HCT116 (cell line): ENCODE results near the gene HSCB. TPM values are rescaled to one million over a fixed set of nuclear protein-coding genes. Genes with fewer than 3 reads are reported as not detected.

Experiments used
- ATAC-seq: fragments of 200-7000 bp; cut with Tn5 transposase; 2 replicates; pipeline ENCODE4 v1.9.1; 2020; ENCODE audit warnings: mild to moderate bottlenecking, moderate library complexity
- BruUV-seq: library from RNA; stranded (reverse); fragments of 400-500 nt; replicated peaks from 2 replicates; lab custom pipeline; 2021; lab: Mats Ljungman, UMichigan
- CTCF ChIA-PET: fragments of 300-600 bp; sonication (Branson Sonifier 250); formaldehyde crosslinking; loops from one replicate; lab custom pipeline; 2021; ENCODE audit warnings: antibody characterized with exemption; lab: Charles Lee
- POLR2A ChIA-PET: fragments of 300-600, 350-600 bp; sonication (Branson Sonifier 250); formaldehyde crosslinking; loops from one replicate; lab custom pipeline; 2021; ENCODE audit warnings: antibody characterized with exemption; lab: Charles Lee
- RAD21 ChIA-PET, 2 experiments: fragments of 300-600 bp; sonication (Branson Sonifier 250); formaldehyde crosslinking; loops; one replicate each; lab custom pipeline; 2023; ENCODE audit warnings: low total read pairs in 2 of 2; ENCODE audit not compliant: uncharacterized antibody in 2 of 2, unreplicated experiment in 2 of 2, low non-redundant PET in 1 of 2; lab: Charles Lee
- DNase-seq: peaks from one replicate; pipeline ENCODE4 v3.0.0-alpha.2; 2010; ENCODE audit warnings: low read depth, low spot score
- H2AFZ ChIP-seq: fragments of 200-600 bp; shearing (Covaris generic), sonication (generic); 2 replicates; pipeline ENCODE4 v1.6.1; 2017; ENCODE audit warnings: low read depth, mixed run types, mixed read lengths, antibody characterized with exemption, low read length; ENCODE audit not compliant: poor library complexity, severe bottlenecking
- H3K27ac ChIP-seq: 2 replicates; pipeline ENCODE4 v1.5.1; 2012; ENCODE audit warnings: low read depth, low read length
- H3K27me3 ChIP-seq: fragments of 200-600 bp; sonication (generic); 2 replicates; pipeline ENCODE4 v1.6.1; 2016; ENCODE audit warnings: mixed run types, low read length, mixed read lengths; ENCODE audit not compliant: insufficient read depth
- H3K36me3 ChIP-seq, 2 experiments: fragments of 200-500 bp in 1 of 2; fragments of 200-600 bp in 1 of 2; sonication (Bioruptor generic) in 1 of 2; sonication (generic) in 1 of 2; 2 replicates each; pipeline versions ENCODE4 v1.5.1 to v1.6.1; 2014 to 2016; ENCODE audit warnings: low read length in 2 of 2, inconsistent platforms in 1 of 2, mixed read lengths in 1 of 2, mixed run types in 1 of 2; ENCODE audit not compliant: insufficient read depth in 2 of 2, control insufficient read depth in 1 of 2
- H3K4me1 ChIP-seq, 2 experiments: fragments of 200-600 bp in 1 of 2; sonication (generic) in 1 of 2; 2 replicates each; pipeline versions ENCODE4 v1.5.1 to v1.6.1; 2012 to 2017; ENCODE audit warnings: low read length in 2 of 2, inconsistent platforms in 1 of 2, mild to moderate bottlenecking in 1 of 2, mixed read lengths in 1 of 2, mixed run types in 1 of 2, moderate library complexity in 1 of 2; ENCODE audit not compliant: insufficient read depth in 2 of 2, control insufficient read depth in 1 of 2
- H3K4me2 ChIP-seq: fragments of 200-600 bp; sonication (generic); 2 replicates; pipeline ENCODE4 v1.6.1; 2017; ENCODE audit warnings: mixed run types, low read length, mixed read lengths
- H3K4me3 ChIP-seq, 2 experiments: fragments of 200-600 bp in 1 of 2; sonication (generic) in 1 of 2; replicated peaks in 1 of 2; 2 replicates each; pipeline ENCODE4 v1.5.1; 2011 to 2016; ENCODE audit warnings: low read length in 2 of 2, control low read depth in 1 of 2, low read depth in 1 of 2, mild to moderate bottlenecking in 1 of 2, mixed read lengths in 1 of 2, mixed run types in 1 of 2
- H3K79me2 ChIP-seq: fragments of 200-600 bp; sonication (generic); 2 replicates; pipeline ENCODE4 v1.6.1; 2017; ENCODE audit warnings: mild to moderate bottlenecking, mixed run types, low read length, moderate library complexity, mixed read lengths; ENCODE audit not compliant: insufficient read depth
- H3K9ac ChIP-seq: fragments of 200-600 bp; sonication (generic); 2 replicates; pipeline ENCODE4 v1.6.1; 2016; ENCODE audit warnings: low read length, mixed read lengths
- H3K9me2 ChIP-seq: fragments of 200-600 bp; sonication (generic), shearing (Covaris generic); 2 replicates; pipeline ENCODE4 v1.6.1; 2017; ENCODE audit warnings: mixed run types, mild to moderate bottlenecking, moderate library complexity; ENCODE audit not compliant: insufficient read depth
- H3K9me3 ChIP-seq, 2 experiments: fragments of 200-500 bp in 1 of 2; fragments of 200-600 bp in 1 of 2; sonication (Bioruptor generic) in 1 of 2; sonication (generic) in 1 of 2; 2 replicates each; pipeline ENCODE4 v1.6.1; 2014 to 2017; ENCODE audit warnings: low read length in 2 of 2, mixed read lengths in 2 of 2, inconsistent platforms in 1 of 2, low read depth in 1 of 2, mild to moderate bottlenecking in 1 of 2, mixed run types in 1 of 2, moderate library complexity in 1 of 2; ENCODE audit not compliant: control insufficient read depth in 1 of 2, insufficient read depth in 1 of 2
- H4K20me1 ChIP-seq: fragments of 200-600 bp; sonication (generic), shearing (Covaris generic); 2 replicates; pipeline ENCODE4 v1.6.1; 2017; ENCODE audit warnings: mixed run types, mild to moderate bottlenecking, moderate library complexity; ENCODE audit not compliant: insufficient read depth
- CBX3 ChIP-seq: IDR thresholded peaks from 2 replicates; pipeline ENCODE4 v1.6.1; 2012; ENCODE audit warnings: low read depth
- EGR1 ChIP-seq: IDR thresholded peaks from 2 replicates; pipeline ENCODE4 v1.6.1; 2012; ENCODE audit warnings: low read depth
- EZH2 ChIP-seq: fragments of 200-600 bp; sonication (generic); IDR thresholded peaks from 2 replicates; pipeline ENCODE4 v1.6.1; 2017; ENCODE audit warnings: antibody characterized with exemption, mixed run types
- EZH2phosphoT487 ChIP-seq: fragments of 200-600 bp; IDR thresholded peaks from 2 replicates; pipeline ENCODE4 v1.6.1; 2018; ENCODE audit warnings: antibody characterized with exemption, borderline replicate concordance
- RAD21 ChIP-seq: IDR thresholded peaks from 2 replicates; pipeline ENCODE4 v1.6.1; 2012; ENCODE audit warnings: low read depth, mild to moderate bottlenecking
- TCF7L2 ChIP-seq: IDR thresholded peaks from 2 replicates; pipeline ENCODE4 v1.7.0; 2011; ENCODE audit warnings: borderline replicate concordance, inconsistent platforms; ENCODE audit not compliant: insufficient read depth, insufficient read length; ENCODE audit errors: extremely low read depth
- intact Hi-C: fragments of 100-400 bp; cut with micrococcal nuclease; formaldehyde crosslinking; loops from 2 replicates; pipeline ENCODE4 v1.10.0; 2022
- total RNA-seq: library from RNA; stranded (reverse); gene quantifications from one replicate; pipeline ENCODE4 v1.2.1, GENCODE V29; 2021; ENCODE audit not compliant: unreplicated experiment
- TF ChIP-seq, protein P1 (sequence below): IDR thresholded peaks from 2 replicates; pipeline ENCODE4 v1.6.1; 2012
- TF ChIP-seq, protein P2 (sequence below): IDR thresholded peaks from 2 replicates; pipeline ENCODE4 v1.6.1; 2012

HSCB gene
- total RNA-seq, 1 experiment from 2014 or later = 14.5 TPM

DNA sequence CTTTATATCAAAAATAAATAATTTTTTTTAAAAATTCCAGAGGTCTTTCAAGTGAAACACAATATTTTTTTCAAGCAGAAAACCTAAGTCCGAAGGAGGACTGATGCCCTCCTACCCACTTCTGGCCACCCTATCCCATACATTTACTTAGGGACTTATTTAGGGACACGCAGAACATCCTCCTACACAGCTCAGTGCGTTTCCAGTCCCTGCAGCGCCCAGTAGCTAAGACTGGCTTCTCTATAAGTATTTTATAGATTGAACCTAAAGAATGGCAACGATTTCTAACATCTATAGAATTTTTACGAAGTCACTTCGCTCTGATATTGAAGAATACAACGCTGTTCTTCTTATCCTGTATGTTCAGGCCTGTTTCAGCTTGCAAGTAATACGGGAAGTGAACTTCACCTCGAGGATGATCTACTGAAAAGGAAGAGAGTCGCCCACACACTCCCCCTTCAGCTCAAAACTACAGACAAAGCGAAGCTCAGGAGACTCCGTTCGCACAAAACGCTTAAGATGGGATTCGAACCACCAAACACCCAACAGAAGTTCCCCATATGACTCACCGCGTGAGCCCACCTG lies 547 bp upstream of the HSCB start (continued):
- TF ChIP-seq TCF7L2 = no peak

DNA sequence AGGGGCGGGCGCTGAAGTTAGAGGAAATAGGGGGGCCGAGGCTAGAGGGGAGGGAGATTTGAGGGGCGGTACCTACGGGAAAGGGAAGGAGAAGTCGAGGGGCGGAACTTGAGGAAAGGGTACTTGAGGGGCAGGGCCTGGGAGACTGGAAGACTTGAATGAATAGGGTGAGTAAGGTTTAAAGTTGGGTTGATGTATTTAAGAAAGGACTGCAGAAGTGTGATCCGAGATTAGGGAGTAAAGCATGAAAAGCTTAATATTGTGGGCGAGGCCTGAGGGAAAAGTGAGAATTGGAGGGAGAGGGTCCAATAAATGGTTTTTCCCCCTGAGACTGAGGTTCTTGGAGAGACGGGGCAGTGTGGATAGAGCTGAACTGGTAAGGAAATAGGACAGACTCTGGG lies 723 bp downstream of the HSCB start:
- H3K9me2 ChIP-seq = no peaks in the 10 kb centered on the region
- no peaks in the 10 kb centered on the region for H3K9me3 ChIP-seq
- ChIA-PET RAD21 (no interaction called here), POLR2A (interaction anchor here (1.2 kb wide), 1 partner anchor 34 kb away, joined by 3 read pairs; no protein-coding TSS in a partner anchor), CTCF (no interaction called here)
- DNase-seq (no peak), ATAC-seq (no peak)
- H3K4me2 ChIP-seq = peak overlapping the region; percentile 83
- no TSS peak for BruUV-seq
- H2AFZ ChIP-seq = no peak overlapping the region
- H3K27ac ChIP-seq = peak overlapping the region; percentile 95
- peaks cover 9 to 22% of the 10 kb centered on the region in 2 experiments; a peak in 3 of 4 replicates for H3K36me3 ChIP-seq
- intact Hi-C loops = no loop called here
- no peaks in the 10 kb centered on the region for H3K27me3 ChIP-seq
- TF ChIP-seq EGR1 = no peak
- TF ChIP-seq, protein P1, sequence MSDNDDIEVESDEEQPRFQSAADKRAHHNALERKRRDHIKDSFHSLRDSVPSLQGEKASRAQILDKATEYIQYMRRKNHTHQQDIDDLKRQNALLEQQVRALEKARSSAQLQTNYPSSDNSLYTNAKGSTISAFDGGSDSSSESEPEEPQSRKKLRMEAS = no peak
- TF ChIP-seq, all 23 proteins: peak for 0
- peaks cover 6 to 32% of the 10 kb centered on the region in 2 experiments; a peak in 3 of 4 replicates for H3K4me1 ChIP-seq
- no peaks in the 10 kb centered on the region for H4K20me1 ChIP-seq
- peak overlapping the region; percentile 82 for H3K9ac ChIP-seq
- peak overlapping the region; percentile 78 to 94 for H3K4me3 ChIP-seq
- H3K79me2 ChIP-seq = peaks cover 52% of the 10 kb centered on the region

DNA sequence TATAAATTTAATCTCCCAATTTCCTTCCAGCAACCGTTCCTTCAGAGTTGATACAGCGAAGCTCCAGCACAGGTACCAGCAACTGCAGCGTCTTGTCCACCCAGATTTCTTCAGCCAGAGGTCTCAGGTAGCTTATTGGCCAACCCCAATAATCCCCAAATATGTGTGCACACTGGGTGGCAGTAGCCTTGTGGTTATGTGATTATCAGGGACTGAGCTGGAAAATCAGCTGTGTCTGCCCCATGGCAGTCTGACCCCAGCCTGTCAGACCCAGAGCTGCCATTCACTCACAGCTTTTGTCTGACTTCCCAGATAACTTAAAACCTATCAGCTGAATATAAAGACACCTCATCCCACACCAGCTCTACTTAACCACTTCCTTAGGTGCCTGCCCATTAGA lies 2.0 kb downstream of the HSCB start:
- peaks cover 39% of the 10 kb centered on the region for H3K79me2 ChIP-seq
- H3K9me3 ChIP-seq = no peaks in the 10 kb centered on the region
- H3K36me3 ChIP-seq = peaks cover 9 to 16% of the 10 kb centered on the region in 2 experiments; a peak in 3 of 4 replicates
- peaks cover 4 to 28% of the 10 kb centered on the region in 2 experiments; a peak in 3 of 4 replicates for H3K4me1 ChIP-seq
- ATAC-seq = no peak
- no peak overlapping the region for H2AFZ ChIP-seq
- H3K27me3 ChIP-seq = no peaks in the 10 kb centered on the region
- no peak overlapping the region for H3K27ac ChIP-seq
- POLR2A ChIA-PET = no interaction called here
- BruUV-seq = no TSS peak
- H3K9ac ChIP-seq = no peak overlapping the region
- no peak for DNase-seq
- intact Hi-C loops = no loop called here
- no peak overlapping the region for H3K4me2 ChIP-seq
- RAD21 ChIA-PET = no interaction called here
- H3K4me3 ChIP-seq = no peak overlapping the region
- CTCF ChIA-PET = no interaction called here
- TF ChIP-seq EZH2phosphoT487 (no peak), RAD21 (no peak), EGR1 (no peak), CBX3 (no peak), EZH2 (no peak)
- TF ChIP-seq, protein P2, sequence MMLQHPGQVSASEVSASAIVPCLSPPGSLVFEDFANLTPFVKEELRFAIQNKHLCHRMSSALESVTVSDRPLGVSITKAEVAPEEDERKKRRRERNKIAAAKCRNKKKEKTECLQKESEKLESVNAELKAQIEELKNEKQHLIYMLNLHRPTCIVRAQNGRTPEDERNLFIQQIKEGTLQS = no peak
- H4K20me1 ChIP-seq = no peaks in the 10 kb centered on the region
- H3K9me2 ChIP-seq = no peaks in the 10 kb centered on the region
